OCI-LY3 (cell line): Measurements from ENCODE around the gene LRRC3B.

Experiments
- CTCF ChIP-seq: fragments of 200-600, 300-600 bp; sonication (generic); IDR thresholded peaks from 2 replicates; pipeline ENCODE4 v1.5.1; 2014; ENCODE audit warnings: antibody characterized with exemption, low read length, low read depth
- EZH2phosphoT487 ChIP-seq: fragments of 200-600 bp; shearing (Covaris generic); IDR thresholded peaks from 2 replicates; pipeline ENCODE4 v1.6.1; 2018; ENCODE audit warnings: antibody characterized with exemption, mixed run types, low read depth

GRCh38 chr3:26634601-26635000 is 12.0 kb downstream of the LRRC3B start:
- TF ChIP-seq CTCF (no peak), EZH2phosphoT487 (no peak)
